Liver (tissue), 9 donors: Measurements from ENCODE around the gene GINS2. TPM values are rescaled to one million over a fixed set of nuclear protein-coding genes. Genes with fewer than 3 reads are reported as not detected.

Source experiments
- DNase-seq: peaks from one replicate; pipeline ENCODE4 v3.0.0-alpha.2; 2017; ENCODE audit warnings: low spot score
- H3K27ac ChIP-seq, 2 donors: one replicate each; pipeline ENCODE4 v1.7.0; 2013; ENCODE audit warnings: inconsistent platforms in 2 of 2, low read length in 2 of 2, control low read depth in 1 of 2, low read depth in 1 of 2, mild to moderate bottlenecking in 1 of 2
- H3K27me3 ChIP-seq, 4 donors: one replicate each; pipeline versions ENCODE4 v1.6.1 to v1.7.0; 2013; ENCODE audit warnings: low read length in 3 of 4, inconsistent platforms in 1 of 4, mild to moderate bottlenecking in 1 of 4, moderate library complexity in 1 of 4; ENCODE audit not compliant: control insufficient read depth in 4 of 4, insufficient read depth in 4 of 4
- H3K36me3 ChIP-seq, 4 donors: one replicate each; pipeline versions ENCODE4 v1.6.1 to v1.7.0; 2013; ENCODE audit warnings: low read length in 3 of 4, mild to moderate bottlenecking in 3 of 4, low read depth in 1 of 4, moderate library complexity in 1 of 4; ENCODE audit not compliant: control insufficient read depth in 4 of 4, insufficient read depth in 3 of 4
- H3K4me1 ChIP-seq, 4 donors: one replicate each; pipeline versions ENCODE4 v1.6.1 to v1.7.0; 2013; ENCODE audit warnings: low read length in 3 of 4, mild to moderate bottlenecking in 3 of 4, moderate library complexity in 1 of 4; ENCODE audit not compliant: control insufficient read depth in 4 of 4, insufficient read depth in 4 of 4
- H3K4me3 ChIP-seq, 3 donors: one replicate each; pipeline versions ENCODE4 v1.6.1 to v1.7.0; 2013; ENCODE audit warnings: low read length in 3 of 3, control low read depth in 1 of 3, low read depth in 1 of 3, mild to moderate bottlenecking in 1 of 3
- H3K9ac ChIP-seq, 2 donors: one replicate each; pipeline ENCODE4 v1.7.0; 2013; ENCODE audit warnings: low read length in 2 of 2, mild to moderate bottlenecking in 2 of 2, moderate library complexity in 2 of 2, control low read depth in 1 of 2, low read depth in 1 of 2
- H3K9me3 ChIP-seq, 4 donors: one replicate each; pipeline versions ENCODE4 v1.6.1 to v1.7.0; 2013; ENCODE audit warnings: low read length in 3 of 4; ENCODE audit not compliant: control insufficient read depth in 4 of 4
- CTCF ChIP-seq: fragments of 150-350 bp; IDR thresholded peaks from 2 replicates; pipeline ENCODE4 v1.5.1; 2017; ENCODE audit warnings: improper control_type of control experiment, low read depth, low read length; ENCODE audit not compliant: missing input control
- EGR1 ChIP-seq, 2 donors: IDR thresholded peaks; 2 replicates each; pipeline ENCODE4 v1.6.1; 2016 to 2018; ENCODE audit warnings: antibody characterized with exemption in 2 of 2, low read depth in 2 of 2
- FOXA1 ChIP-seq: IDR thresholded peaks from 2 replicates; pipeline ENCODE4 v1.6.1; 2016; ENCODE audit warnings: antibody characterized with exemption
- FOXA2 ChIP-seq: IDR thresholded peaks from 2 replicates; pipeline ENCODE4 v1.6.1; 2016; ENCODE audit warnings: antibody characterized with exemption
- GABPA ChIP-seq, 2 donors: IDR thresholded peaks in 1 of 2; conservative IDR thresholded peaks in 1 of 2; 2 replicates each; pipeline ENCODE4 v1.6.1; 2016; ENCODE audit warnings: antibody characterized with exemption in 2 of 2, mild to moderate bottlenecking in 1 of 2, moderate library complexity in 1 of 2
- HNF4A ChIP-seq, 2 donors: conservative IDR thresholded peaks; 2 replicates each; pipeline ENCODE4 v1.6.1; 2016; ENCODE audit warnings: antibody characterized with exemption in 2 of 2, mild to moderate bottlenecking in 2 of 2
- HNF4G ChIP-seq: IDR thresholded peaks from 2 replicates; pipeline ENCODE4 v1.6.1; 2016; ENCODE audit warnings: antibody characterized with exemption
- NR2F2 ChIP-seq: IDR thresholded peaks from 2 replicates; pipeline ENCODE4 v1.6.1; 2016; ENCODE audit warnings: antibody characterized with exemption
- RXRA ChIP-seq, 2 donors: IDR thresholded peaks; 2 replicates each; pipeline ENCODE4 v1.6.1; 2017 to 2018; ENCODE audit warnings: antibody characterized with exemption in 2 of 2, mild to moderate bottlenecking in 1 of 2
- SP1 ChIP-seq: IDR thresholded peaks from 2 replicates; pipeline ENCODE4 v1.6.1; 2018; ENCODE audit warnings: antibody characterized with exemption, mild to moderate bottlenecking
- TAF1 ChIP-seq: conservative IDR thresholded peaks from 2 replicates; pipeline ENCODE4 v1.6.1; 2016; ENCODE audit warnings: antibody characterized with exemption, mild to moderate bottlenecking
- YY1 ChIP-seq: IDR thresholded peaks from 2 replicates; pipeline ENCODE4 v1.6.1; 2016; ENCODE audit warnings: antibody characterized with exemption, mild to moderate bottlenecking
- ZBTB33 ChIP-seq: IDR thresholded peaks from 2 replicates; pipeline ENCODE4 v1.6.1; 2016; ENCODE audit warnings: antibody characterized with exemption
- WGBS: extraction: QIAGEN DNeasy Blood & Tissue Kit; methylation state at CpG from one replicate; pipeline ENCODE4 v1.1.7; 2013; 5-methylcytosine and 5-hydroxymethylcytosine counted together
- polyA plus RNA-seq, 2 donors: library from polyadenylated mRNA; stranded (reverse) in 1 of 2; unstranded in 1 of 2; fragments of 200-250 nt in 1 of 2; fragments of >200 nt in 1 of 2; fragmentation: Nextera tagmentation in 1 of 2; extraction: Ambion mirVana in 1 of 2; gene quantifications; one replicate each; pipeline versions ENCODE4 v1.2.1 to v1.2.3, GENCODE V29; 2013 to 2015
- total RNA-seq, 2 donors: library from RNA; depleted of rRNA; stranded (reverse); fragments of >200 nt; gene quantifications; one replicate each; pipeline ENCODE4 v1.2.3, GENCODE V29; 2014
- donor health status: healthy.
- donor health status: healthy.
- donor health status: healthy.
- donor health status: healthy.
- donor health status: healthy.

GINS2 gene
- total and polyA plus RNA-seq, 4 donors: 0.17 to 9.3 (median 0.86) TPM

GRCh38 chr16:85724936-85725335, 36.2 kb upstream of the GINS2 start:
- peaks cover 0 to 5% (median 2%) of the 10 kb centered on the region in 4 donors for H3K4me1 ChIP-seq
- no peak for DNase-seq
- H3K9ac ChIP-seq: no peak overlapping the region
- WGBS: 91% methylated on average over 12 of the region's 12 CpGs
- no peaks in the 10 kb centered on the region for H3K9me3 ChIP-seq
- H3K27ac ChIP-seq: no peak overlapping the region
- no peak overlapping the region for H3K4me3 ChIP-seq
- no peak for TF ChIP-seq GABPA (IDR thresholded peaks at IDR 0.05 in 1 of 2, conservative IDR thresholded peaks at IDR 0.05 in 1 of 2)
- TF ChIP-seq RXRA (IDR thresholded peaks at IDR 0.05): no peak
- H3K36me3 ChIP-seq: no peaks in the 10 kb centered on the region
- no peaks in the 10 kb centered on the region for H3K27me3 ChIP-seq

GRCh38 chr16:85724126-85724879, 35.5 kb upstream of the GINS2 start:
- TF ChIP-seq GABPA (IDR thresholded peaks at IDR 0.05 in 1 of 2, conservative IDR thresholded peaks at IDR 0.05 in 1 of 2): no peak
- TF ChIP-seq FOXA1: no peak
- TF ChIP-seq RXRA (IDR thresholded peaks at IDR 0.05): no peak
- TF ChIP-seq TAF1: no peak
- TF ChIP-seq HNF4A (conservative IDR thresholded peaks at IDR 0.05): no peak
- no peak for TF ChIP-seq YY1
- Histone ChIP-seq H3K36me3 (no peaks in the 10 kb centered on the region), H3K9ac (no peak overlapping the region), H3K27me3 (no peaks in the 10 kb centered on the region), H3K9me3 (no peaks in the 10 kb centered on the region), H3K4me3 (no peak overlapping the region), H3K27ac (no peak overlapping the region), H3K4me1 (peaks cover 0 to 10% (median 2%) of the 10 kb centered on the region in 4 donors)
- WGBS: 83% methylated on average over 20 of the region's 20 CpGs
- DNase-seq: no peak

- no peak overlapping the region for H3K27ac ChIP-seq
- peaks cover 2 to 16% (median 5%) of the 10 kb centered on the region in 4 donors for H3K4me1 ChIP-seq
- H3K4me3 ChIP-seq: no peak overlapping the region
- 95% methylated on average over 20 of the region's 20 CpGs for WGBS
- no peak overlapping the region for H3K9ac ChIP-seq
- TF ChIP-seq FOXA2 (no peak), HNF4G (no peak), SP1 (no peak), EGR1 (IDR thresholded peaks at IDR 0.05; ENCODE audit: low read depth in 2 of 2) (no peak), CTCF (no peak), NR2F2 (no peak), GABPA (IDR thresholded peaks at IDR 0.05 in 1 of 2, conservative IDR thresholded peaks at IDR 0.05 in 1 of 2) (no peak), RXRA (IDR thresholded peaks at IDR 0.05) (no peak), ZBTB33 (no peak), HNF4A (conservative IDR thresholded peaks at IDR 0.05) (no peak)
- H3K27me3 ChIP-seq: no peaks in the 10 kb centered on the region
- no peaks in the 10 kb centered on the region for H3K36me3 ChIP-seq
- no peaks in the 10 kb centered on the region for H3K9me3 ChIP-seq
- no peak for DNase-seq
These were observed 33.6 kb upstream of the GINS2 start for GRCh38 chr16:85722128-85722893.
